T-helper 9 cell (primary cell): ENCODE results near the gene ATRNL1.
"Not testable (repeated sequence)": the region's sequence is repeated elsewhere in the genome, so short reads cannot be mapped to it uniquely, and the experiment has no call there.

Experiments
- DNase-seq: peaks from one replicate; pipeline ENCODE4 v3.0.0-alpha.2; 2020

Gene ATRNL1

GRCh38 chr10:115091161-115091560, 2.0 kb upstream of the ATRNL1 start:
- DNase-seq, result no peak

GRCh38 chr10:115092258-115092554, 959 bp upstream of the ATRNL1 start:
- DNase-seq, result no peak

GRCh38 chr10:115092555-115093285, 445 bp upstream of the ATRNL1 start:
- no peak for DNase-seq

GRCh38 chr10:115093776-115094408, 727 bp downstream of the ATRNL1 start:
- no peak for DNase-seq

- no peak for DNase-seq
Observed at GRCh38 chr10:115094416-115095140, 1.4 kb downstream of the ATRNL1 start.

- no peak for DNase-seq
Observed at GRCh38 chr10:115095758-115096157, 2.6 kb downstream of the ATRNL1 start.

GRCh38 chr10:115103700-115104099, 10.5 kb downstream of the ATRNL1 start:
- no peak for DNase-seq

- not testable (repeated sequence) for DNase-seq
Observed at GRCh38 chr10:115105411-115105810, 12.2 kb downstream of the ATRNL1 start.

GRCh38 chr10:115107830-115108229, 14.7 kb downstream of the ATRNL1 start:
- no peak for DNase-seq

GRCh38 chr10:115117301-115117700, 24.1 kb downstream of the ATRNL1 start:
- no peak for DNase-seq

GRCh38 chr10:115118346-115118745, 25.2 kb downstream of the ATRNL1 start:
- DNase-seq, result no peak

GRCh38 chr10:115125505-115125904, 32.3 kb downstream of the ATRNL1 start:
- DNase-seq, result no peak

GRCh38 chr10:115129752-115130151, 36.6 kb downstream of the ATRNL1 start:
- no peak for DNase-seq

GRCh38 chr10:115136616-115137015, 43.5 kb downstream of the ATRNL1 start:
- DNase-seq, result no peak

- DNase-seq, result no peak
Observed at GRCh38 chr10:115141254-115141653, 48.1 kb downstream of the ATRNL1 start.

GRCh38 chr10:115157357-115157756, 64.2 kb downstream of the ATRNL1 start:
- DNase-seq, result no peak

- DNase-seq, result no peak
Observed at GRCh38 chr10:115163129-115163528, 70.0 kb downstream of the ATRNL1 start.

GRCh38 chr10:115164220-115164619, 71.1 kb downstream of the ATRNL1 start:
- DNase-seq, result no peak

- no peak for DNase-seq
Observed at GRCh38 chr10:115167751-115168150, 74.6 kb downstream of the ATRNL1 start.

- no peak for DNase-seq
Observed at GRCh38 chr10:115171392-115171960, 78.3 kb downstream of the ATRNL1 start.

GRCh38 chr10:115173915-115174443, 80.8 kb downstream of the ATRNL1 start:
- no peak for DNase-seq

GRCh38 chr10:115207276-115207675, 114.1 kb downstream of the ATRNL1 start:
- DNase-seq, result not testable (repeated sequence)

GRCh38 chr10:115209133-115209532, 116.0 kb downstream of the ATRNL1 start:
- DNase-seq, result no peak
